Measurements from ENCODE around the gene HEATR5A. TPM values are rescaled to one million over a fixed set of nuclear protein-coding genes. Genes with fewer than 3 reads are reported as not detected.
"Not testable (repeated sequence)": the region's sequence is repeated elsewhere in the genome, so short reads cannot be mapped to it uniquely, and the experiment has no call there.

The HEATR5A gene
- total RNA-seq, 1 donor from 2014 or later, result 32.8 TPM

DNA sequence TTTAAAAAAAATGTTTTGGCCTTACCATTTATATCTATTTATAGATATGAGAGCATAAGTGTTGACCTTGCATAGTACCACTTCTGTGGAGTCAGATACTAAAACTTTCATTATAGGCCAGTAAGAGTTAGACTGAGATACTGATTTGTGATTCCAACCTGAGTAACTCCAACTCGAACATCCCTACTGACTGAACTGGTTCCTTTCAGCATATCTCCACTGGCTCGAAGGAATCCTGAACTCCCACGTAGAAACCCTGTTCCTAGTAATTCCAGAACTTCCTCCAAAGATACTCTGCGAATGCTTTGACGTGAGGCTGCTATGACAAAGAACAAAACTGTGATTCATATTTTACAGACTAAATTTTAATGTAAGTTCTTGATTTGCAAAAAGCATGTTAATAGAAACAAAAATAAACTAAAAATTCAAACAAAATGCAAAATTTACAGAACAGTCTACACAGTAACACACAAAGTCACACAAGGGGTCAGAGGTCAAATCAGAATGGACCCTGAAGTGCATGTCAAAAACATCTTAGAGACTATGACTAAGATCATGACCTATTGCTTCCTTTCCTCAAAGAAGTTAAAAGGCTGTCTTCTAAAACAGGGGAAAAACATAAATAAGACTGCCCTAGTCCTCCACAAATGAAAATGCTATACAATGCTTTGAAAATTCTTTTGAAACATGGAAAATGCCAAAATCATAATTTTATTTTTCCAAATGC, 31.5 kb downstream of the HEATR5A start:
- DNase-seq, result no peak

DNA sequence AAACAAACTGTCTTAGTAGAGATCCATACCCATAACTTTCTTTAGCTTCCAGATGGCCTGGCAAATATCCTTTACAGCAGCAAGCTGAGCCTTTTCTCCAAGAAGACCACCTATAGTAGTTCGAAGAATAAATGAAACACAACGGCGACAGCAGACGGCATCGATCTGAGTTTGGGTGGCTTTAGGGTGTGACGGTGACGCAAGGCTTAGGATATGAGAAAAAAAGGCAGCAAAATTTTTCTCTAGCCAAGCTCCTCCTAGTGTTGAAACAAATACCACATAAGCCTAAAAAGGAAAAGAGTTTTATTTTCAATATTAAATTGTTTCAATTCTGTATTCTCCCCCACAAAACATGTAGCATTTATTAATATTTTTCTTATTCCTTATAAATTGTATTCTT, 33.3 kb downstream of the HEATR5A start:
- no peak for DNase-seq

DNA sequence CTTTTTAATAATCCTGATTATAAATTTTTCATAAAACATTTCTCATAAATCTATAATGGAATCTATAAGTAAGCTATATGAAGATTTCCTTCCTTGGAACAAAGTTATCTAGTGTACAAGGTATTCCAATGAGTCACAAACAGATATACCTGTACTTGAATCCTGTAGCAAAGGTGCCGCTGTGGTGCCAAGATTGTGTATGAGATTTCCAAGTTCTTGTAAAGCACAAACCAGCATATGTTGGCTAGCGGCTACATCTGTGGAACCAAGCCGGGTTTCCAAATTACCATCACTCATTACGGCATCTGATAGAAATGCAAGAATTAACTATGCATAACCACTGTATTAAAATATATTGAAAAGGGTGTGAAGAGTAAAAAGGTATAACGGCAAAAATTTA, 34.1 kb downstream of the HEATR5A start:
- DNase-seq, result no peak

DNA sequence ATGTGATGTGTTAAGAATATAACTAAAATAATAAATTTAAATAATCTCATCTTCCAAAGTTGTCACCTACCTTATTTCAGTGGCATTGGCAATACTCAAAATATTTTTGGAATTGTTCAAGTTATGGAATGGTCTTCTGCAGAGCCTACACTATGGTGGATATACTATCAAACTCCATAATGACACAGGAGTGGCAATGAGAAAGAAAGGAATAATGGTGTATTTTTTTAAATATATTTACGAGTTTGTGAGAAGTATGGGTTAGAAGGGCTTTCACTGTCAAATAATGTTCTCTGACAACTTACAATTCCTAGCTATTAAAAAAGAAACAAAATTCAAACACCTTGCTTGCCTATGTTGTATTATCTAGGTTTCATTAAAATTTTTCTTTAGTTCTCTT, 38.1 kb downstream of the HEATR5A start:
- DNase-seq, result no peak

DNA sequence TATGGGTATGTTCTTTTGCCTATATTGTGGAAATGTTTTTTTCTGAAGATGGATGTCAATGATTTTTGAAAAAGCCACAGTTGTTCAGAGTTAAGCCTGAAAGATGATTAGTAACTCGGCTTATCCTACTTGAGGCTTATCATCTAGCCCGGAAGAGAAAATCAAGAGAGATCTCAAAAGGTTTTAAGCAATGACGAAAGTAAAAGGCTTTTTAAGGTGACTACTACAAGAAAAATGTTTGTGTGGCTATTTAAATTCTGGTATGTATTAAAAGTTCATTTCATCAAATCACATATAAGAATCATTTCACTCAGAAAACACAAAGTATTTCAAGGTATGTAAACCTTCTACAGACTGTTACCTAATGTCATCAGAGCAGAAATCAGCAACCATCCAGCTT, 40.2 kb downstream of the HEATR5A start:
- DNase-seq, result no peak

DNA sequence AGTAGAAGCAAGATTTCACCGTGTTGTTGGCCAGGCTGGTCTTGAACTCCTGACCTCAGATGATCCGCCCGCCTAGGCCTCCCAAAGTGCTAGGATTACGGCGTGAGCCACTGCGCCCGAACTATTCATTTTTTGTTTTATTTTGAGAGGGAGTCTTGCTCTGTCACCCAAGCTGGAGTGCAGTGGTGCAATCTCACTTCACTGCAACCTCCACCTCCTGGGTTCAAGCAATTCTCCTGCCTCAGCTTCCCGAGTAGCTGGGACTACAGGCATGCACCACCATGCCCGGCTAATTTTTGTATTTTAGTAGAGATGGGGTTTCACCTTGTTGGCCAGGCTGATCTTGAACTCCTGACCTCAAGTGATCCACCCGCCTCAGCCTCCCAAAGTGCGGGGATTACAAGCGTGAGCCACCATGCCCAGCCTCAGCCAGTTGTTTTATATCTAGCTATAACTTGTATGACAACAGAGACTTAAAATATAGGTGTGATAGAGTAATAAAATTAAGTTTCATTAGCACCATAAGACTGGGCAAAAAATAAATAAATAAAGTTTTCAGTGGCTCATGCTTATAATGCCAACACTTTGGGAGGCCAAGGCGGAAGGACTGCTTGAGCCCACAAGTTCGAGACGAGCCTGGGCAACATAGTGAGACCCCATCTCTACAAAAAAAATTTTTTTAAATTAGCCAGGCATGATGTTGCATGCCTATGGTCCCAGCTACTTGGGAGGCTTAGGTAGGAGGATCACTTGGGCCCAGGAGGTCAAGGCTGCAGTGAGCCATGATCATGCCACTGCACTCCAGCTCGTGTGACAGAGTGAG, 41.0 kb downstream of the HEATR5A start:
- not testable (repeated sequence) for DNase-seq

DNA sequence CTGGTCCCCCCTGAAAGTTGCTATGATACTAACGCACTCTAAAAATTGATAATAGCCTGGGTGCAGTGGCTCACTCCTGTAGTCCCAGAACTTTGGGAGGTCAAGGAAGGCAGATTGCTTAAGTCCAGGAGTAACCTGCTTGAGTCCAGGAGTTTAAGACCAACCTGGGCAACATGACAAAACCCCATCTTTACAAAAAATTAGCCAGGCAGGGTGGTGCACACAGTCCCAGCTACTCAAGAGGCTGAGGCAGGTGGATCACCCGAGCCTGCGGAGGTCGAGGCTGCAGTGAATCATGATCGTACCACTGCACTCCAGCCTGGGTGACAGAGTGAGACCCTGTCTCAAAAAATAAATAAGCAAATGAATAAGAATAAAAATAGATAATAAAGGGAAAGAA, 42.9 kb downstream of the HEATR5A start:
- DNase-seq, result no peak

DNA sequence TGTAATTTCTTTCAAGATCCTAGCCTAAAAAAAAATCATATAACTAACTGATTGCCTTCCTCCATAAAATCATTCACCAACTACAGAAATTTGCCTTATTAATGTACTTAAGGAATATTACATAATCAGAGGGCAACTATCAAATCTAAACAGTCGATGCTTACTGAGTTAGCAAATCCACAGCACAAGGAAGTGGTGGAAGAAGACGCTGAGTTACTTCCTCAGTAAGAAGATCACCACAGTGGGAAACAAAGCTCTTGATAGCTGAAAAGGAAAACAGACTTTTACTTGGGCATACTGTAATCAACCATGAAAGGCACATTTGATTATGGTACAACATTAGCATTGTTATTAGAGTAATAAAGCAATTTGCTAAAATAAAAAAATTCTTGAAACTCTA, 48.7 kb downstream of the HEATR5A start:
- DNase-seq, result no peak

DNA sequence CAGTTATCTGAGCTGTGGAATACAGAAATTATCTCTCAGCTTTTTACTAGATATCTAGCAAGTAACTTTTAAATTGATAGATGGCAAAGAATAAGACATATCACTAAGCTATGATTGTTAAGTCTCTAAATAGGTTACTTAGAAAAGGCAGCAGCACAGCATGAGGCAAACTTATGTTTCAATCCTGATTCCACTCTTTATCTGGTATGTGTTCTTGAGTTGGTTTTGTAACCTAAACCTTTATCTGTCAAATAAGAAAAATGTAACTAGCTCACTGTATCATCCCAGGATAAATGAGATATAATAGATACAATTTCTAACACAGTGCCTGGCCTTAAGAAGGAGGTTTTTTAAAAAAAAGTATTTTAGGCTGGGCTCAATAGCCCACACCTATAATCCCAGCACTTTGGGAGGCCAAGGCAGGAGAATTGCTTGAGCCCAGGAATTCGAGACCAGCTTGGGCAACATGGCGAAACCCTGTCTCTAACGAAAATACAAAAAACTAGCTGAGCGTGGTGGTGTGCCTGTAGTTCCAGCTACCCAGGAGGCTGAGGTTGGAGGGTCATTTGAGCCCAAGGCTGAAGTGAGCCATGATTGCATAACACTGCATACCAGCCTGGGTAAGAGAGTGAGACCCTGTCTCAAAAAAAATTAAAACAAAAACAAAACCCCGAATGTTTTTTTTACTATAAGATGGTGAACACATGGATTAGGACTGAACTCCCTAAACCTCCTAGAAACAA, 56.8 kb downstream of the HEATR5A start:
- DNase-seq, result no peak

DNA sequence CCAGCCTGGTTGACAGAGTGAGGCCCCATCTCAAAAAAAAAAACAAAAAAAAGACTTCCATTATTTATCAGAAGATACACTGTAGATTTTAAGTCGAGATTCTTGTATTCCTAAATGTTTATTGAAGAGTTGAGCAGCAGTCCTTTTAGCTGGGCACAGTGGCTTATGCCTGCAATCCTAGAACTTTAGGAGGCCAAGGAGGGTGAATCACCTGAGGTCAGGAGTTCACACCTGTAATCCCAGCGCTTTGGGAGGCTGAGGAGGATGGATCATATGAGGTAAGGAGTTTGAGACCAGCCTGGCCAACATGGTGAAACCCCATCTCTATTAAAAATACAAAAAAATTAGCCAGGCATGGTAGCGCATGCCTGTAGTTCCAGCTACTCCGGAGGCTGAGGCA, 57.6 kb downstream of the HEATR5A start:
- no peak for DNase-seq

DNA sequence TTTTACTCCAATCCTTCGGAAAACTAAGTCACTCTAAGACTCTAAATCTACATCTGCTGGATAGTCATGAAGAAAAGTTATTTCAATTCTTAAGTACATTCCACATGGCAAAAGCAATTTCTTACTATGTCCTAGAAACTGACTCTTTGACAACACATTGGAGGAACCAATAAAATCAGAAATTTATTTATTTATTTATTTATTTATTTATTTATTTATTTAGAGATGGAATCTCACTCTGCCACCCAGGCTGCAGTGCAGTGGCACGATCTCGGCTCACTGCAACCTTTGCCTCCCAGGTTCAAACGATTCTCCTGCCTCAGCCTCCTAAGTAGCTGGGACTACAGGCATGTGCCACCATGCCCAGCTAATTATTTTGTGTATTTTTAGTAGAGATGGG, 58.6 kb downstream of the HEATR5A start:
- not testable (repeated sequence) for DNase-seq

DNA sequence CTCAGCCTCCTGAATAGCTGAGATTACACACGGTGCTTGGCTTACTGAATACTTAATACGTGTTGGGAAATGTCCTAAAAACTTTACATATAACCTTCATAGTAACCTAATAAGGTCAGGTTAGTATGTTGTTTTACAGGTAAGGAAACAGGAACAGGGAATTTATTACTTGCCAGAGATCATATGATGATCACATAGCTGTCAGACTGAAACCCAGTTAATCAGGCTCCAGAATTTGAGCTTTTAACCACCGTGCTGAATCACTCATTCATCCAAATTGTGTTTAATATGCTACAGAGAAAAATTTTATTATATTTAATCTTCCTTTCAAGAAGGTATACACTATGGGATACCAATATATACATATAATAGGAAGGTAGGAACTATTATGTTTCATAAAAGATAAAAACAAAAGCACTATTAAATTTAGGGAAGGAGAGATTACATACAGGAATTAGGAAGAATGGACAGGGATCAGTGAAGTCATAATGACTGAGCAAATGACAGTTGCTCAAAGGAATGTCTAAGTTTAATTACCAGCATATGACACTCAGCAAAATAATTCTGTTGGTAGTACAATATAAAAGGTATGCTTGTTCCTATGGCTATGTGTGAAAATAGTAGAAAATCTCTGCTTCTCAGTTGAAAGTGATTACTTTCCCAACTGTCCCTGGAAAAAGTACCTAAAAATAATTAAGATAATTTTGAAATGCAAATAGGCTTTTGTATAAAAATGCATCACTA, 59.3 kb downstream of the HEATR5A start:
- no peak for DNase-seq

DNA sequence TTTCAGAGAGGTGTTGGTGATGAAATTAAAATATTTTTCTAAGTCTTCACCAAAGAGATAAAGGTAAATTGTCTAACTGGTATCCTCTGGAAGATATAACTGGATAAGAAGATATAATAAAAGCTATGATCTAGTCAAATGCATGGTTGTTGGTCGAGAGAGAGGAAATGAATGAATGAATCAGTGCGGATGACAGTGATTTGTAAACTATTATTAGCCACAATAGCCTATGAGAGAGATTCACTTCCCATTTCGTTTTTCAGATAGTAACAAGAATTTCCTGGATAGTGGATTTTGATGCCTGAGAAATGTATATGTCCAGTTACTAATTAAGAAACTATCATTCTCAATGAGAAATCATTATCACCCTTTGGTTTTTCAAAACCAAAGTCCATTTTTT, 63.1 kb downstream of the HEATR5A start:
- no peak for DNase-seq

DNA sequence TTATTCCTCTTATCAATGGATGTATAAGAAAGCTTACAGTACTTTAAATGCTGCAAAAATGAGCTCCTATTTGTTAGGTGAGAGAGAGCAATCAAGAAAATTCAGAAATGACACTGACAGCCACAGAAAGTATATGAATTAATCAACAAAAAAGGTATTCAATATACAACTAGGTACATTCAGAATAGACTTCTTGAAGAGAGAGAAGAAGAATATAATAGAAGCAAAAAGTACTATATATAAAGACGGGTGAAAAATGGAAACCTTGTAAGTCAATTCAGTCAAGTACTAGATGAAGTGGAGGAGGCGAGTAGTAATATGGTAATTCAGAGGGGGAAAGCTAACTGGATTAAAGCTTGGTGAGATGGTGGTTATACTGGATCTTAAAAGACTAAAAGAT, 74.3 kb downstream of the HEATR5A start:
- DNase-seq, result no peak

DNA sequence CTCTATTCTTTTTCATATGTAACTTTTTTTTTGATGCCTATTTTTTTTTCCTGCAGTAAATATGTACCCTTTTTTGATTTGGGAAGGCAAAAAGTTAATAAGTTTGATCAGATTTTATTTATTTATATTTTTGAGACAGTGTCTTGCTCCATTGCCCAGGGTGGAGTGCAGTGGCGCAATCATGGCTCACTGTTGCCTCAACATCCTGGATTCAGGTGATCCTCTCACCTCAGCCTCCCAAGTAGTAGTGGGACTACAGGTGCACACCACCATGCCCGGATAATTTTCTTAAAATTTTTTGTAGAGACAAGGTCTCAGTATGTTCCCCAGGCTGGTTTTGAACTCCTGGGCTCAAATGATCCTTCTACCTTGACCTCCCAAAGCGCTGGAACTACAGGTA, 79.1 kb downstream of the HEATR5A start:
- DNase-seq, result no peak

DNA sequence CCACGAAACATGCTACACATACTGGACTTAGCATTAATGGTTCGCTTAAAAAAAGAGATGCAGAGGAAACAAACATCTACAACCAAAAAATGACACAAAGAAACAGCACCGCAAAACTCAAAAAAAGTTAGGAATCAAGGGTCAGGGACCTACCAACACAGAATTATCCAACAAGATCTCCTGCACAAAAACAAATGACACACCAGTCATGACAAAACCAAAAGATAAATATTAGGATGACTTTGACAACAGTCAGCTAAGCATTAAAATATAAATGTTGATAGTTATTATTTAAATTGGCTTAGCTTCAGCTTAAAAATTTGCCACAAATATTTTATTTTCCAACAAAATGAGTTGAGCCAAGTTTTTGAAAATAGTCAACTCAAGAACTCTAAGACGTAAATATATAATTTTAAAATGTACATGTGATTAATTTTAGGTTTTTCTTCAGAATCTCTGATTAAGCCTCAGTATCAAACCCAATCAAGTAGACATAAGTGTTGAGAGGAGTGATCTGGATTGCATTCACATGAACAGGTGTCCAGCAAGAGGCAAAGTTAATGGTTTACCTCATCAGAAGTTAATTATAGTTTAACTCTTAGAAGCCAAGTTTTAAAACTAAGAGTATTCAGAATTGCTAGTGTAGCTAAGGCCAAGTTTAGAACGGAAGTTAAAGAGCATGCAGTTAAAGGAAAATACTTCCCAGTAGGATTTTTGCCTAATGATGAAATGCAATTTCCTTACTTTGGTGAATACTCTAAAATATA, 79.9 kb downstream of the HEATR5A start:
- DNase-seq, result no peak

DNA sequence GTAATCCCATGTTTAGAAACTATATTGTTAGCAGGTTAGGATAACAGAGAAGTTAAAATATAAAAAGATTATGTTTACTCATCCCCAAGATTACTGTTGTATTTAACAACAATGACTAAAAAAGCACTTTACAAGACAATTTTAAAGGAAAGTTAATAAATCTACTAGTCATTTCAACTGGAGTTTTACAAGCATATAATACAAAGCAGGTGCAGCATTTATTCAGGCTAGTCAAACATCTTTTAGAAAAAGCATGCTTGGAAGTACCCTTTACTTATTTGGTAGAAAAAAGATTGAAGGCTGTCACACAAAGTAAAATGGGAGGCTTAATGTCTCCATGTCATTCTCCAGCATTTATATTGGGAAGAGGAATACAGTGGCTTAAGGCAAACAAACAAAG, 80.6 kb downstream of the HEATR5A start:
- no peak for DNase-seq

DNA sequence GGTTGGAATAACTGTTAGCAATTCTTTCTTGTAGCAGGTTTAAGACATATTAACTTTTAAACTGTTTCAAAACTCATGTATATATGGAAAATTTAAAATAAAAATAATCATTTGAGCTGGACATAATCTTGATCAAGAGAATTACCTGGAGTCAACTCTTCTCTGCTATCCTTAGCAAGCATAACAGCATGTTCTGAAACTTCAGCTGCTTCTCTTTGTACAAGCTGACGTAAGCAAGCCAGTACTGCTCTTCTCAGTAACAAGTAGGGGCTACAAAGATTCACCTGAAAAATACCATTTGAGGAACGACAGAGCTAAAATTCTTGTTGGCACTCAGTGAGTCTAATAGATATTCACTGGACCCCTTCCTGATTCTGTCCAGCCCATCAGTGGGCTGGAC, 83.0 kb downstream of the HEATR5A start:
- no peak for DNase-seq

DNA sequence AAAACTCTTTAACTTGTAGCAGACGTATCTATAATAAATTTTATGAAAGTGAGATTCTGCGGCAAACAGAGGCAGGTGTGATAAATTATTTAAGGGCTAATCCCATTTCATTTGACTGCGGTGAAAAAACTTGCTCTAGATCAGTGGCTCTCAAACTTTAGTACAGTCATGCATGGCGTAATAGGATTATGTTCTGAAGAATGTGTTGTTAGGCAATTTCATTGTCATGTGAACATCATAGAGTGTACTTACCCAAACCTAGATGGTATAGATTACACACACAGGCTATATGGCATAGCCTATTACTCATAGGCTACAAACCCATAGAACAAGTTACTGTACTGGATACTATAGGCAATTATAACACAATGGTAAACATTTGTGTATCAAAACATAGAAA, 83.7 kb downstream of the HEATR5A start:
- no peak for DNase-seq

DNA sequence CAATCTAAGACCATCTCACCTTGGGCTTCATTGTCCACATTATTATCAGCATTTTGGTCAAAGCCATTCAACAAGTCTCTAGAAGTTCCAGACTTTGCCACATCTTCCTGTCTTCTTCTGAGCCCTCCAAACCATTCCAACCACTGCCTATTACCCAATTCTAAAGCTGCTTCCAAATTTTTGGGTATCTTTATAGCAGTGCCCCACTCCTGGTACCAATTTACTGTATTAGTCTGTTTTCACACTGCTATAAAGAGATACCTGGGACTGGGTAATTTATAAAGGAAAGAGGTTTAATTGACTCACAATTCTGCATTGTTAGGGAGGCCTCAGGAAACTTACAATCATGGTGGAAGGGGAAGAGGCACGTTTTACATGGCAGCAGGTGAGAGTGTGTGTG, 89.0 kb downstream of the HEATR5A start:
- not testable (repeated sequence) for DNase-seq

DNA sequence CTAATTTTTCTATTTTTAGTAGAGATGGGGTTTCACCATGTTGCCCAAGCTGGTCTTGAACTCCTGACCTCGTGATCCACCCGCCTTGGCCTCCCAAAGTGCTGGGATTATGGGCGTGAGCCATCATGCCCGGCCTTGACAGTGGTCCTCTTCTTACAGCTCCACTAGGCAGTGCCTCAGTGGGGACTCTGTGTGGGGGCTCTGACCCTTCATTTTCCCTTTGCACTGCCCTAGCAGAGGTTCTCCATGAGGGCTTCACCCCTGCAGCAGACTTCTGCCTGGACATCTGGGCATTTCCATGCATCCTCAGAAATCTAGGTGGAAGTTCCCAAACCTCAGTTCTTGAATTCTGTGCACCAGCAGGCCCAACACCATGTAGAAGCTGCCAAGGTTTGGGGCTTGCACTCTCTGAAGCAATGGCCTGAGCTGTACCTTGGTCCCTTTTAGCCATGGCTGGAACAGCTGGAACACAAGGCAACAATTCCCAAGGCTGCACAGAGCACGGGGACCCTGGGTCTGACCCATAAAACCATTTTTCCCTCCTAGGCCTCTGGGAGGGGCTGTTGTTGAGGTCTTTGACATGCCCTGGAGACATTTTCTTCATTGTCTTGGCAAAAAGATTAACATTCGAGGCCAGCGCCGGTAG, 90.4 kb downstream of the HEATR5A start:
- DNase-seq, result not testable (repeated sequence)

Data from tongue (tissue), 2 donors.